Activated T-cell treated with anti-CD3 and anti-CD28 coated beads, Interleukin-2, amount 50 U/mL, for 4 hours (primary cell): ENCODE measurements around the gene AREG. TPM values are rescaled to one million over a fixed set of nuclear protein-coding genes. Genes with fewer than 3 reads are reported as not detected.

ENCODE experiments used
- ATAC-seq, 2 donors: fragments of 200-7000 bp; cut with Tn5 transposase; one replicate each; pipeline ENCODE4 v1.10.0; 2021
- DNase-seq: peaks from one replicate; pipeline ENCODE4 v3.0.0-alpha.2; 2020
- H3K27me3 Mint-ChIP-seq: one replicate; pipeline ENCODE4 v1.8.0; 2021; ENCODE audit warnings: low read depth, mixed read lengths
- H3K36me3 Mint-ChIP-seq: one replicate; pipeline ENCODE4 v1.8.0; 2022; ENCODE audit warnings: mixed read lengths; ENCODE audit not compliant: insufficient read depth
- H3K4me1 Mint-ChIP-seq: one replicate; pipeline ENCODE4 v1.8.0; 2021; ENCODE audit warnings: low read depth, mixed read lengths
- H3K4me3 Mint-ChIP-seq: one replicate; pipeline ENCODE4 v1.8.0; 2021; ENCODE audit warnings: mild to moderate bottlenecking, moderate library complexity, mixed read lengths
- H3K9me3 Mint-ChIP-seq: one replicate; pipeline ENCODE4 v1.8.0; 2021; ENCODE audit warnings: mixed read lengths
- total RNA-seq, 3 donors: library from RNA; stranded (reverse); gene quantifications; one replicate each; pipeline ENCODE4 v1.2.1, GENCODE V29; 2021

AREG gene
- total RNA-seq, 3 donors from 2014 or later: 0.73 to 0.92 (median 0.79) TPM

DNA sequence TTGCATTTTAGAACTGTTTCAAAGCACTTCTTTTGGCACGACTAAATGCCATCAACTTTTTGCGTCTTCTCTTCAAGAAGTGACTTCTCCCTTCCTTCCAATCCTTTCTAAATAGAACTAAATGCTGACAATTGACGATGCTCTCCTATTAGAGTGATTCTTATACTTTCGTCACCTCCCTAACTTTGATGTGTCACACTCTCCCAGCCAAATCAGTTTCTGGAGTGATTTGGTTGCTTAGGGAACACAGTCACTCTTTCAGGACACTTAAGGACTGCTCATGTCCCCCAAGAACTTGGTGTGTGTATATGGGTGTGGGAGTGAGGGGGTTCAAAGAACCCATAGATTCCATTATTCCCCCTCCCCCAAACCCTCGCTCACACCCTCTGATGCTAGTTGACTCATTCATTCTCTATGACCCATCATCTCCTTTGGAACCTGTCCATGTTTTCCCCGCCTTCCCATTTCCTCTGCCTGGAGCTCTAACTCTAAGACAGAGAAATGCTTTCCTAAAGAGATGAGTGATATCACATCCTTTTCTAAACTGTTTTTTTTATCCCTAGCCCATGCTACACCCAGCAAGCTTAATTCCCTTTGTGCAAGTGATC is 26.8 kb upstream of the AREG start:
- H3K4me1 Mint-ChIP-seq: no peaks in the 10 kb centered on the region
- no peak overlapping the region for H3K4me3 Mint-ChIP-seq
- DNase-seq: no peak
- ATAC-seq: no peak
- H3K36me3 Mint-ChIP-seq: no peaks in the 10 kb centered on the region
- H3K27me3 Mint-ChIP-seq: peaks cover 3% of the 10 kb centered on the region
- H3K9me3 Mint-ChIP-seq: no peaks in the 10 kb centered on the region

DNA sequence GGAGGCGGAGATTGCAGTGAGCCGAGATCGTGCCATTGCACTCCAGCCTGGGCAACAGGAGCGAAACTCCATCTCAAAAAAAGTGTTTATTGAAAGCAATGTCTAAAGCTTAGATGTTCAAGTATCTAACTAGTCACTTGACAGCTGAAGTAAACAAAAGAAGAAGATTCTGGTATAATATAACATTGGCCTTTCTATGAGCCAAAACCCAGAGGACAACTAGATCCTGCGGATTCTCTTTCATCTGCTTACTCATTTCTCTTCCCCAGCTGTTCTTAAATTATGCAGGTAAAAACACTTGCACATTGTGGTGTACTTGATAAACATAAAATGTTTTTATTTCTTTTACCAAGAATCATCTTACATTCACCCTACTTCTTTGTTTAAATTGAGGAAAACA is 24.1 kb upstream of the AREG start:
- H3K27me3 Mint-ChIP-seq: peaks cover 3% of the 10 kb centered on the region
- H3K36me3 Mint-ChIP-seq: no peaks in the 10 kb centered on the region
- no peak overlapping the region for H3K4me3 Mint-ChIP-seq
- ATAC-seq (no peak), DNase-seq (no peak)
- H3K4me1 Mint-ChIP-seq: no peaks in the 10 kb centered on the region
- H3K9me3 Mint-ChIP-seq: no peaks in the 10 kb centered on the region

GRCh38 chr4:74423104-74423503 is 21.8 kb upstream of the AREG start:
- ATAC-seq: no peak
- Mint-ChIP-seq H3K4me3 (no peak overlapping the region), H3K36me3 (no peaks in the 10 kb centered on the region), H3K27me3 (peaks cover 3% of the 10 kb centered on the region), H3K4me1 (no peaks in the 10 kb centered on the region), H3K9me3 (no peaks in the 10 kb centered on the region)
- DNase-seq: no peak

GRCh38 chr4:74424111-74424510 is 20.8 kb upstream of the AREG start:
- no peaks in the 10 kb centered on the region for H3K9me3 Mint-ChIP-seq
- no peak for ATAC-seq

DNA sequence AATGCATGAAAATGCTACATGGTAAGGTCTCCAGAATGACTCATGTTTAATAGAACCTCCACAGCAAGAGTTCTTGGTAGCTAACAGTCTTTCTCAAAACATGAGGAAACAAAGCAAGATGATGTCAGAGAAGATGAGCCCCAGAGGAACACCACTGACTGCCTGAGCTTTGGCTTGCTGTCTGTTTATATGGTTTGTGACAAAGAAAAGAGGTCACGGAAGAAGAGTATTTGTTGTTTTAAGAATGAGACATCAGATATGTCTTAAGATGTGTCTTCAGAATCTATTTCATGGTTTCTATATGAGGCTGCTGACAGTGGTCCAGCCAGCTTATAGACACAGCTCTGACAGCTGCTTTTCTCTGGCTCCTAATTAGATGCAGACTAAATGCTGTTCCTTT is 18.8 kb upstream of the AREG start:
- Mint-ChIP-seq H3K4me3 (no peak overlapping the region), H3K4me1 (no peaks in the 10 kb centered on the region), H3K27me3 (no peaks in the 10 kb centered on the region), H3K9me3 (no peaks in the 10 kb centered on the region), H3K36me3 (no peaks in the 10 kb centered on the region)
- no peak for ATAC-seq
- no peak for DNase-seq

More at GRCh38 chr4:74424111-74424510, 20.8 kb upstream of the AREG start:
- no peak overlapping the region for H3K4me3 Mint-ChIP-seq
- no peak for DNase-seq
- H3K36me3 Mint-ChIP-seq: no peaks in the 10 kb centered on the region
- H3K27me3 Mint-ChIP-seq: peaks cover 2% of the 10 kb centered on the region
- no peaks in the 10 kb centered on the region for H3K4me1 Mint-ChIP-seq

- ATAC-seq (no peak), DNase-seq (no peak)
- no peaks in the 10 kb centered on the region for H3K36me3 Mint-ChIP-seq
- H3K4me1 Mint-ChIP-seq: no peaks in the 10 kb centered on the region
- H3K9me3 Mint-ChIP-seq: no peaks in the 10 kb centered on the region
- H3K27me3 Mint-ChIP-seq: no peaks in the 10 kb centered on the region
- no peak overlapping the region for H3K4me3 Mint-ChIP-seq
Measured at GRCh38 chr4:74428276-74428675, 16.7 kb upstream of the AREG start.

DNA sequence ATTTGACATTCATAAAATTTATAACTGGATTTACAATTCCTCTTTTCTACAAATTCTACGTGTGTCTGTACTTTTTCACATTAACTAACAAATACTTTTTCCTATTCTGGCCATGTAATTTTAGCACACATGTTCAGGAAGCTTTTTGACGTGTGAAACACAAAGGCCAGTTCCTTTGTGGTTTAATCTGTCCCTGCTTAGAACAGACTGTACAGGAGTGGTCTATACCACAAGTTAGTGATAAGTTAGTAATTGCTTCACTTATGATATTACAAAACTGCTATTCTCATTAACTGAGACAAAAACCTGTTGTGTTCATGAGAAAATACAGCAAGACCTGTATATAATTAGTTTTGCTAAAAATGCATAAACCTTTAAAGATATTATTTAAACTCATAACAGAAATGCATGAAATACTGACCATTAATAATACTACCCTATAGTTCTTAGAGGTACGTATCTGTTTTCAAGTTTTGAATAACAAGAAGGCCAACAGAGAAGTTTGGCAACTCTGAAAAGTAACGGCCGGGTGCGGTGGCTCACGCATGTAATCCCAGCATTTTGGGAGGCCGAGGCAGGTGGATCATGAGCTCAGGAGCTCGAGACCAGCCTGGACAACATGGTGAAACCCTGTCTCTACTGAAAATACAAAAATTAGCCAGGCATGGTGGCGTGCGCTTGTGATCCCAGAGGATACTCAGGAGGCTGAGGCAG is 13.7 kb upstream of the AREG start:
- Mint-ChIP-seq H3K36me3 (no peaks in the 10 kb centered on the region), H3K9me3 (no peaks in the 10 kb centered on the region), H3K27me3 (peaks cover 4% of the 10 kb centered on the region), H3K4me1 (no peaks in the 10 kb centered on the region), H3K4me3 (no peak overlapping the region)
- ATAC-seq: no peak
- DNase-seq: no peak

- ATAC-seq (no peak), DNase-seq (no peak)
- Mint-ChIP-seq H3K9me3 (no peaks in the 10 kb centered on the region), H3K27me3 (peaks cover 4% of the 10 kb centered on the region), H3K36me3 (no peaks in the 10 kb centered on the region), H3K4me1 (no peaks in the 10 kb centered on the region), H3K4me3 (no peak overlapping the region)
Measured at GRCh38 chr4:74433043-74433442, 11.9 kb upstream of the AREG start.

- H3K36me3 Mint-ChIP-seq: no peaks in the 10 kb centered on the region
- H3K4me1 Mint-ChIP-seq: no peaks in the 10 kb centered on the region
- ATAC-seq (no peak), DNase-seq (no peak)
- peaks cover 4% of the 10 kb centered on the region for H3K27me3 Mint-ChIP-seq
- H3K4me3 Mint-ChIP-seq: no peak overlapping the region
- H3K9me3 Mint-ChIP-seq: no peaks in the 10 kb centered on the region
Measured at GRCh38 chr4:74433541-74434172, 11.3 kb upstream of the AREG start.

DNA sequence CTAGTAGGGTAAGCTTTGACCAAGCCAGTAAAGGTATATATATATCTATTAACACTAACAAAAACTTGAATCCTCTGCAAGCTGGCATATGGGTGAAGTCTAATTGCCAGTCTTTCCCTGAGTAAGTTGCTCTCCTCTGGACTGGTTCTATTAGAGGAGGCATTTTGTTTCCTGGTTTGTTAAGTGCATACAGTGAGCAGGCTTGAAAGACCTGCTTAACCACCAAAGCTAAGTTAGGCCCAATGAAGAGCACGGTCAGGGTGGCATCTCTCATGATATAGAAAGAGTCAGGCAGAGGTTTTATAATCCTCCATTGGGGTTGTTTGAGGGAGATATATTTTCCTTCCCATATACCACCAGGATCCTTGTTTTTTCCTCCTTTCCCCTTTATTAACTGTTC is 9.6 kb upstream of the AREG start:
- H3K9me3 Mint-ChIP-seq: no peaks in the 10 kb centered on the region
- peaks cover 4% of the 10 kb centered on the region for H3K27me3 Mint-ChIP-seq
- no peak for ATAC-seq
- DNase-seq: no peak
- H3K36me3 Mint-ChIP-seq: no peaks in the 10 kb centered on the region
- no peaks in the 10 kb centered on the region for H3K4me1 Mint-ChIP-seq
- H3K4me3 Mint-ChIP-seq: no peak overlapping the region

- no peaks in the 10 kb centered on the region for H3K4me1 Mint-ChIP-seq
- DNase-seq (no peak), ATAC-seq (no peak)
- H3K36me3 Mint-ChIP-seq: no peaks in the 10 kb centered on the region
- H3K27me3 Mint-ChIP-seq: peaks cover 4% of the 10 kb centered on the region
- no peak overlapping the region for H3K4me3 Mint-ChIP-seq
- no peaks in the 10 kb centered on the region for H3K9me3 Mint-ChIP-seq
Measured at GRCh38 chr4:74437866-74438265, 7.1 kb upstream of the AREG start.

DNA sequence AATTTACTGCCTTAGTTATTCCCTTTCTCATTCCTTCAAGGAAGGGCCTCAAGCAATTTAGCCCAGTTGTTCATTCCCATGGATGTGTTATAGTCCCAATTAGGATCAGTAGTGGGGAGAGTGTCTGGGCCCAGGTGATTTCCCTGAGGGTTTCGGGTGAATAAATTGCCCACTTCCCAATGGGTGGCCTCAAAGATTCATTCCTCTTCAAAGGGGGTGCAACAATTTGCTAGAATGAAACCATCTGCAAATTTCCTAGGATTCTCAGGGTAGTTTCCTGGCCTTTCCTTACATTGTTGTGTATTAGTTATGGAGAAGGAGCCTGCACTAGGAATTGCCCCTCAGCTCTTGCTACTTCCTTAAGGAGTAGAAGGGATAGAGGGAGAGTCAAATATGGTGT is 6.3 kb upstream of the AREG start:
- DNase-seq (no peak), ATAC-seq (no peak)
- no peak overlapping the region for H3K4me3 Mint-ChIP-seq
- peaks cover 4% of the 10 kb centered on the region for H3K27me3 Mint-ChIP-seq
- no peaks in the 10 kb centered on the region for H3K9me3 Mint-ChIP-seq
- H3K4me1 Mint-ChIP-seq: no peaks in the 10 kb centered on the region
- no peaks in the 10 kb centered on the region for H3K36me3 Mint-ChIP-seq

DNA sequence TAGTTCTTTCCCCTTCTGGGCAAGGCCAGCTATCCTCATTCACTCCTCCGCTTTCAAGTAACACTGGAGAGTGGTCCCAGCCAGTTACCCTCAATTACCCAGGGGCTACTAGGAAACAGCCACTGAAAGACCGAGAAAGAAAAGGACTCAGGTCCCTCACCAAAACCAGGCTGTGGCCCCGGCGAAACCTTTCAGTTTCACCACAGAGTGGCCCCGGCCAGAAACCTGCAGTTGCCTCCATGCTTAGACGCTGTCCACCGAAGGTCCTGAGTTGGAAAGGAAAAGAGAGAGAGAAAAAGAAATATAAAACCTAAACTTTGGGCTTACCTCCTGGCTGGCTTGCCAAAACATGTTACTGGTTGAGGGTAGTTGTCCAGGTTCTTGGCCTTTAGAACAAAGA is 5.0 kb upstream of the AREG start:
- Mint-ChIP-seq H3K9me3 (no peaks in the 10 kb centered on the region), H3K36me3 (no peaks in the 10 kb centered on the region), H3K27me3 (peaks cover 2% of the 10 kb centered on the region), H3K4me3 (no peak overlapping the region), H3K4me1 (peaks cover 7% of the 10 kb centered on the region)
- ATAC-seq (no peak), DNase-seq (no peak)

DNA sequence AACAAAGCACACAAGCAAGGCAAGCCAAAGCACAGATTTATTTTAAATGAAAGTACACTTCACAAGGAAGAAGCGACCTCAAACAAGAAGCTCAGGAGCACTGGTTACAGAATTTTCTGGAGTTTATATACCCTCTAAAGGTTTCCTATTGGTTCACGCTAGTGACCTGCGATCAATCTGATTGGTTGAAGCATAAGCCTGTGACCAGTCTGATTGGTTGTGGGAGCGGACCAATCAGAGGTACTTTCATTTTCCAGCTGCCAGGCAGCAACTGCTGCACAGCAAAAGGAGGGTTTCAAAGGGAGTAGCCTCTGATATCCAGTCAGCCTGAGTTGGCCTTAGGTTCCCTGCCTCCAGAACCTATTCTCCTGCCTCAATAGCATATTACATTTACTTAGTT is 4.6 kb upstream of the AREG start:
- no peaks in the 10 kb centered on the region for H3K36me3 Mint-ChIP-seq
- peaks cover 9% of the 10 kb centered on the region for H3K4me1 Mint-ChIP-seq
- H3K4me3 Mint-ChIP-seq: no peak overlapping the region
- DNase-seq (no peak), ATAC-seq (no peak)
- H3K27me3 Mint-ChIP-seq: peaks cover 2% of the 10 kb centered on the region
- H3K9me3 Mint-ChIP-seq: no peaks in the 10 kb centered on the region

- peaks cover 3% of the 10 kb centered on the region for H3K27me3 Mint-ChIP-seq
- no peaks in the 10 kb centered on the region for H3K9me3 Mint-ChIP-seq
- no peak for DNase-seq
- H3K4me3 Mint-ChIP-seq: no peak overlapping the region
- H3K36me3 Mint-ChIP-seq: no peaks in the 10 kb centered on the region
- ATAC-seq: no peak
- H3K4me1 Mint-ChIP-seq: peaks cover 13% of the 10 kb centered on the region
Measured at GRCh38 chr4:74441744-74442143, 3.2 kb upstream of the AREG start.
